SW480 (cell line): ENCODE measurements around the gene ADAMTSL1.

ENCODE experiments used
- DNase-seq: peaks from one replicate; pipeline ENCODE4 v3.0.0-alpha.2; 2016; ENCODE audit warnings: low spot score

ADAMTSL1 gene

DNA sequence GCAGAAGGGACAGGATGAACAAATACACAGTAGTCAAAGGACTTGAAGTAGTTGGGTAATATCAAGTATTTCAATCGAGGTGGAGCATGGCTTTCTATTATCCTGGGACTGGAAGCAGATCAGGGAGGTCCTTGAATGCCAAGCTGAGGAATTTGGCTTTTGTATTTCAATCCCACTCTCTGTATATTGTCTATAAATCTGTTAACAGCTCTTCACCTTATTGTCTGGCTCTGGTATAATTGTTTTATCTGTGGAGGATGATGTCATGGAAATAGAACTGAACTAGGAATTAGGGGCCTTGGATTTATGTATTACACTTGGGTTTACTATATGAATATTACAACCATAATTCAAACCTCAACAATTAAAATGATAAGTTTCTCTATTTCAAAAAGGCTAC, 6.3 kb upstream of the ADAMTSL1 start:
- DNase-seq = no peak

GRCh38 chr9:18472435-18472834, 1.5 kb upstream of the ADAMTSL1 start:
- no peak for DNase-seq

DNA sequence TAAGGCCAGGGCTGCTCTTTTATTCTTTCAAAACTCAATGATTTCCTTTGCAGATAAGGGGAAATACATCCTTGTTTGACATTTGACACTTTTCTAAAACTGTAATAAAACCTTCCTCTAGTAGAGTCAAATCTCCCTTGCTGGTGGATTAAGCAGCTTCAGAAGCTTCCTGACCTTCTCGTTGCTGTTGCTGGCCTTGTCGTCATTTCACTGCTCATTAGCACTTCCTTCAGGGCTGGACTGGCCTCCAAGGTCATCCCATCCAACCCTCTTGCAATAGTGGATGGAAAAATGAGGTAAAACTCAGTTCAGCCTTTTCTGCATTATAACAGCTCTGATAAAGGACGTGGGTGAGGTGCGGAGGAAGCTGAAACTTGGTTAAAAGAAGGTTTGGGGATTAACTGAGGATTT, 1.1 kb upstream of the ADAMTSL1 start:
- DNase-seq = no peak

DNA sequence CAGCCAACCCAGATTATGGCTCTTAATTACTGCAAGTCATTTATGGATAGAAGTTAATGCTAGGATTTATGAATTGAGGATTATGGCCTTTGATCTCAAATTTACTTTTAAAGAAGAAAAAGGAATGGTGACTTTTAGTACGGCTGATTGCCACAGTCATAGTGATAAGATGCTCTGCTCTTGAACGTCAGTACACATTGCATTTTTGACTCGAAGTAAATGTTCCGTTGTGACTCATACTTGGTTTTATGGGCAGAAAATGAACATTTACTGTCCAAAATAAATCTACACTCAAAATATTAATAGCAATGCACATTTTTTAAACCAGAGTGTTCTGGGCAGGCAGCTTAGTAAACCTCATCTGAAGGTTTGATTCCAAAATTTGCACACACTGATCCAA, 830 bp downstream of the ADAMTSL1 start:
- no peak for DNase-seq

GRCh38 chr9:18477121-18477660, 3.2 kb downstream of the ADAMTSL1 start:
- no peak for DNase-seq

DNA sequence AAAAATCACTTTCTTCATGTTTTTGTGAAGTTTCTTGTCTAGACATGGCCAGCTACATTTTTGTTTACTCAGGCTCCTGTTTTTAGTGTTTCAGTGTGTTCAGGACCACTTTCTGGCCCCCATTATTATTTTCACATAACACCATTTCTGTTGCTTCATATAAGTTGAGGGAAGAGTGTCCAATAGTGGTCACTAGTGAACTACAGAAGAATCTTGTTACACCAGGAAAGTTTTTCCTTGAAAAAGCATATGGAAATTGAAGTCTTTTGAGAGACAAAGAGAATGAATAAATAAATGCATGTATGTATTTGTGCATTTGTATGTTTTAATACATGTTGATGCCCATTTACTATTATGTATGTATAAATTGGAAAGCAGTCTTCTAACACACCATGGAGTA, 3.8 kb downstream of the ADAMTSL1 start:
- no peak for DNase-seq

DNA sequence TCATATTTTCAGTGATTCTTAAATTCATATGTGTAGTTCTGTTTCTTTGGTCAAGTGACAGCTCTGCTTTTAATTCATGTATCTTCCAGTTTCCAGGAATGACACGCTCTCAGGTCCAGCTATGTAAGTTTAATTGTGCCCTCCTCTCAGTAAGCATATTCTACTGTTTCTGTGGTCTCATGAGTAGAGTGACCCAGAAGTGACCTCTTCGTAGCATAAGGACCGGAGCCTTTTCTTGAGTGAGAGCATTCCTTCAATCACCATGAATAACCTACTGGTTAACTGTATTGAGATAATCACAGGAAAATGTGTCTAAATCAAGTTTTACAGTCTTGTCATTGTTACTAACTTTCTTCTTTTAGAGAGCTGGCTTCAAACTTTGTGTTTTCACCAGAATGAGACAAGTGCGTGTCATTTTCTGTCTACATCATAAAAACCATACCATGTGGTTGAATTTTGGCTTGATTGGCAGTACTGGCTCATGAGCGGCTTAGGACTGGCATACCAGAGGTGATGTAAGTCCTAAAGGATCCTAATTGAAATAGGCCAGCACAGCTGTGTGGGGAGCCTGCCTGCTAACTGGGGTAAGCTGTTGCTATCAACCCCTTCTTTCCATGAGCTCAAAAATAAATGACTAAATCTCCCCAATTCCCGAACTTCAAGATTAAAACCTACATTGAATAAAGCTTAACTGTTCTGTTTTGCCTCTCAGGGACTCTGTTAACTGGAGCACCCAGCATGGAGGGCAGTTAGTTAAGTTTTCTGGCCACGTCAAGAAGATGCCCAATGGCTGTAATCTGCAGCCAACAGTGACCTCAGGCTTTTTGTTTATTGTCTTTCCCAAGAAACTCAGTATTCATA, 4.8 kb downstream of the ADAMTSL1 start:
- no peak for DNase-seq

DNA sequence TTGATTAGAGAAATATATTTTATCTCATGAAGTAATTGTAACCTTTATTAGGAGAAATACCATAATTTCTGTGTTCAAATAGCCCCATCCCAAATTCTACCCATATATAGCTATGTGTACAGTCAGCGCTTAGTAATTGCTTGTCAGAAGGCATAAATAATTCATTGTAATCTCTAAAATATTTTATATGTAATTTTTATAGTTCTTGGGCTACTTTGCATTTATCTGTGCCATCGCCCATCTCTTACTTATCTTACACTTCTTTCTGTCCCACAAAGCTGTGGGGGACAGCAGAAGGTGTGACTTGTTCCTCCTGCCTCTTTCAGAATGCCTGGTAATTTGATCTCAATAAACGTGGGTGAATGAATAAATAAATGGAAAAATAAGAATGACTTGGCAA, 5.5 kb downstream of the ADAMTSL1 start:
- DNase-seq = no peak

GRCh38 chr9:18480662-18481093, 6.7 kb downstream of the ADAMTSL1 start:
- no peak for DNase-seq

DNA sequence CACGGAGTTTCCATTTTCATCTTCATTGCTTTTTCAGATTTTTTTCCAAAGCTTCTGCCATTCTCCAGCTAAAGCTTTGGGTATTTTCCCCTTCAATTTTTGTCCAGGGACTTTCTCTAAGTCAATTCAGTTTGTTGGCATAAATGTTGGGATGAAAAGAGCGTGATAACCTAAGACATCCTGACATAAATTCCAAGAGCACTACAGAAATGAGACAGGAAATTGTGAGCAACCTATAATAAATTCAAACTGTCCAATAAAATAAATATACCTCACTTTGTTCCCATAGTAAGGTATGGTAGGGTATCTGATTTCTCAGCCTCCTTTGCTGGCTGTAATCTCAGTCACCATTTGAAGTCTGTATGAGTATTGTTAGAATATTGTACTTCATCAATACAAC, 8.4 kb downstream of the ADAMTSL1 start:
- no peak for DNase-seq

DNA sequence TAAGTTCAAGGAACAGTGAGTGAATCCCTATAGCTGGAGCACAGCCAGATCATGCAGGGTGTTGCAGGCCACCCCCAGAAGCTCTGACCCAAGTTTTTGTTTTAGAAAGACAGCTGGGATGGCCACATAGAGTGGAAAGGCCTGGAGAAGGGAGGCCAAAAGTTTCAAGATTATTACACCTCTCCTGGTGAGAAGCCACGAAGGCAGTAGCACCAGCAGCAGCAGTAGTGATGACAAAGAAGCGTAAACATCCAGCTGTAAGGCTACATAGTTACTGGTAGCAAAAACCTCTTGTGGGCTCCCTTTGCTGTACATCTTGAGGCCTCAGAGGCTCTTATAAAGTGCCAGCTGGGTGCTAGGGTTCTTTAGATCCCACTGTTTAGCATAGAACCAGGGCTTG, 11.8 kb downstream of the ADAMTSL1 start:
- no peak for DNase-seq

- DNase-seq = no peak
Measured at GRCh38 chr9:18487611-18488010, 13.7 kb downstream of the ADAMTSL1 start.

- DNase-seq = no peak
Measured at GRCh38 chr9:18488886-18489285, 14.9 kb downstream of the ADAMTSL1 start.

DNA sequence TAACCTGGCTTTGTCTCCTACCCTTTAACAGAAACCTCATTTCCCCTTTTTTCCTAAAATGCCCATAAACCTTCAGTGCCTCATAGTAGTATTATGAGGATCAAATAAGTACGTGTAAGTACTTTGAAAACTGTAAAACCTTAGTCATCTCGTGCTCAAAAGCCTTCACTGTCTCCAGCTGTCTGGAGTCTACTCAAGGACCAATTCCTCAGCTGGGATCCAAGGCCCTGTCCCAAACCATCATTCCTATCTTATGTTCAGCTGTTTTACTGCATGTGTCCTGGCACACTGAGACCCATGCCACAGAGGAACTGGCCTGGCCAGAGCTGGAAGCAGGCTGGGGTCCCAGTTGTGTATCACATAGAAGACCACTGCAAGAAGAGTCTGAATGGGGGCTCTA, 15.9 kb downstream of the ADAMTSL1 start:
- DNase-seq = no peak

GRCh38 chr9:18490641-18491370, 16.9 kb downstream of the ADAMTSL1 start:
- DNase-seq = peak; percentile 60

- no peak for DNase-seq
Measured at GRCh38 chr9:18492612-18493011, 18.7 kb downstream of the ADAMTSL1 start.

DNA sequence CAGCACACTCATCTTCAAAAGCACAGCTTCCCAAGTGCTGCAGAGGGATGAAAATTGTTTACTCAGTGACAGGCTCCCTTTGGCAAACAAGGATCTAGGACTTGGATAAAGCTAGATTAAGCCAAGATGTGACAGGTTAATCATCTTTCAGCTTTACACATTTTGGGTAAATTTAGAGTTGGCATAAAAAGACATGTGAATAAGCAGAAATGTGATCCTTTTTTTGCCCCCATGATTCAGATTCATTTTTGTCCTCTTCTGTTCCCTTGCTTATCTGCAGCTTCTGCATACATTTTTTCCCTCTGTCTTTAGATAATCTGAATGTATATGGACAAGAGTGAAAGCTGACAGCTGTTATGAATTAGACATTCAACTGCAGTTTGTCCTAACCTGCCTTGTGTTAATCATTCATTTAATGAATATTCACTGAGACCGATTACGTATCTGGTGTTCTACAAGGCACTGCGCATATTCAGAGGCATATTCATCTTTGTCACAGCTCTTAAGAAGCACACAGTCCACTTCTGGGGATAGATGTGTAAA, 19.6 kb downstream of the ADAMTSL1 start:
- DNase-seq = no peak

- DNase-seq = no peak
Measured at GRCh38 chr9:18495065-18495464, 21.1 kb downstream of the ADAMTSL1 start.

GRCh38 chr9:18496256-18497000, 22.5 kb downstream of the ADAMTSL1 start:
- no peak for DNase-seq

DNA sequence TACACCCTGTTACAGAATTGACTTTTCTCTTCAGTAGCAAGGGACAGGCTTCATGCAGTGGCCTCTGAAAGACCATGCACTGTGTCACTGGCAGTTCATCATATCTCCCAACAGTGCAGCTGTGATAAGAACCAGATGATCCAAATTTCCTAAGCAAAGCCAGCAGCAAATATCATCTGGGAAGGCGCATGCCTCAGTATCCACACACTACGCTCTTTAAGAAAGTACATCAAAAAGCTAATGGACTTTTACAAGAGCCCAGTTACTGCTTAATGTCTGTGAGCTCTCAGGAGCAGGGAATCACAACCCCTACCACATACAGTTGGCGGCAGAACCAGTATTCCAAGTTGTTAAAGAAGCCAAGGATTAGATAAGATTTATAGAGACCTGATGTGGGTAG, 25.1 kb downstream of the ADAMTSL1 start:
- DNase-seq = no peak

- no peak for DNase-seq
Measured at GRCh38 chr9:18499980-18500379, 26.0 kb downstream of the ADAMTSL1 start.

GRCh38 chr9:18500451-18500850, 26.5 kb downstream of the ADAMTSL1 start:
- no peak for DNase-seq
